Measurements from ENCODE around the gene SEC24D.
"Not testable (repeated sequence)": the region's sequence is repeated elsewhere in the genome, so short reads cannot be mapped to it uniquely, and the experiment has no call there.

SEC24D gene

GRCh38 chr4:118784776-118785175 lies 51.1 kb downstream of the SEC24D start:
- no peak for TF ChIP-seq CTCF (IDR thresholded peaks at IDR 0.05; ENCODE audit: insufficient read depth, low read length, poor library complexity, severe bottlenecking)
- no peak for TF ChIP-seq EZH2phosphoT487 (conservative IDR thresholded peaks at IDR 0.05; ENCODE audit: low read length)
- H3K27me3 ChIP-seq (ENCODE audit: low read length), result no peaks in the 10 kb centered on the region
- no peak overlapping the region for H3K27ac ChIP-seq (ENCODE audit: low read depth, low read length)
- no peaks in the 10 kb centered on the region for H3F3A ChIP-seq (ENCODE audit: insufficient read depth)
- no peak overlapping the region for H3K9ac ChIP-seq (ENCODE audit: low read length)
- no peaks in the 10 kb centered on the region for H3K9me2 ChIP-seq (replicated peaks; ENCODE audit: insufficient read depth, low read length)
- H3K79me2 ChIP-seq (ENCODE audit: insufficient read depth, low read length), result no peaks in the 10 kb centered on the region
- H3K4me3 ChIP-seq (ENCODE audit: insufficient read depth, low read length, poor library complexity, severe bottlenecking), result no peak overlapping the region
- H4K20me1 ChIP-seq (ENCODE audit: low read depth, low read length), result no peaks in the 10 kb centered on the region
- H3K9me3 ChIP-seq (ENCODE audit: insufficient read depth, low read length), result no peaks in the 10 kb centered on the region
- no peak overlapping the region for H3K4me2 ChIP-seq (ENCODE audit: low read depth, low read length, poor library complexity, severe bottlenecking)
- no peaks in the 10 kb centered on the region for H3K36me3 ChIP-seq (ENCODE audit: low read length)
- no peak overlapping the region for H2AFZ ChIP-seq (ENCODE audit: low read depth, low read length, severe bottlenecking)

DNA sequence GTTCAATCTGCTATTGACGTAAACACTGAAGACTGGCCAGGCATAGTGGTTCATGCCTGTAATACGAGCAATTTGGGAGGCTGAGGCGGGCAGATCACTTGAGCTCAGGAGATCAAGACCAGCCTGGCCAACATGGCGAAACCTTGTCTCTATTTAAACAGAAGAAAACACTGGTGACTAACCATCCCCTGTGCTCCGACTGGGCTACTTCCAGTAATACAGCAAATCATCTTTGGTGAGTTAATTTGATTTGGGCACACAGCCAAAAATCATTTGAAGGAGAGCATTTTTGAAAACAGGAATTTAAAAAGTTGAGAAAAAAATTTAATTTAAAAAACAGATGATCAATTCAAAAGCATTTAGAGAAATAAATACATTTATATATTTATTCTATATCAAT lies 52.0 kb downstream of the SEC24D start:
- H3F3A ChIP-seq (ENCODE audit: insufficient read depth), result no peaks in the 10 kb centered on the region
- H3K79me2 ChIP-seq (ENCODE audit: insufficient read depth, low read length), result no peaks in the 10 kb centered on the region
- no peak overlapping the region for H3K27ac ChIP-seq (ENCODE audit: low read depth, low read length)
- H3K36me3 ChIP-seq (ENCODE audit: low read length), result no peaks in the 10 kb centered on the region
- H3K9me2 ChIP-seq (replicated peaks; ENCODE audit: insufficient read depth, low read length), result no peaks in the 10 kb centered on the region
- no peak overlapping the region for H2AFZ ChIP-seq (ENCODE audit: low read depth, low read length, severe bottlenecking)
- H3K4me2 ChIP-seq (ENCODE audit: low read depth, low read length, poor library complexity, severe bottlenecking), result no peak overlapping the region
- no peak overlapping the region for H3K4me3 ChIP-seq (ENCODE audit: insufficient read depth, low read length, poor library complexity, severe bottlenecking)
- no peak overlapping the region for H3K9ac ChIP-seq (ENCODE audit: low read length)
- no peak for TF ChIP-seq CTCF (IDR thresholded peaks at IDR 0.05; ENCODE audit: insufficient read depth, low read length, poor library complexity, severe bottlenecking)
- TF ChIP-seq EZH2phosphoT487 (conservative IDR thresholded peaks at IDR 0.05; ENCODE audit: low read length), result no peak
- H3K27me3 ChIP-seq (ENCODE audit: low read length), result no peaks in the 10 kb centered on the region
- H4K20me1 ChIP-seq (ENCODE audit: low read depth, low read length), result no peaks in the 10 kb centered on the region
- no peaks in the 10 kb centered on the region for H3K9me3 ChIP-seq (ENCODE audit: insufficient read depth, low read length)

DNA sequence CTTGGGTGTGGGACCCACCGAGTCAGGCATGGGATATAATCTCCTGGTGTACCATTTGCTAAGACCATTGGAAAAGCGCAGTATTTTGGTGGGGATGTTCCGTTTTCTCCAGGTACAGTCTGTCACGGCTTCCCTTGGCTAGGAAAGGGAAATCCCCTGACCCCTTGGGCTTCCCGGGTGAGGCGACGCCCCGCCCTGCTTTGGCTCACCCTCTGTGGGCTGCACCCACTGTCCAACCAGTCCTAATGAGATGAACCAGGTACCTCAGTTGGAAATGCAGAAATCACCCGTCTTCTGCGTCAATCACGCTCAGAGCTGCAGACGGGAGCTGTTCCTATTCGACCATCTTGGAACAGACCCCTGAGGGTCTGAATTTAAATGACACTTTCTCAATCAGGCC lies 53.0 kb downstream of the SEC24D start:
- H3K4me2 ChIP-seq (ENCODE audit: low read depth, low read length, poor library complexity, severe bottlenecking); H4K20me1 ChIP-seq (ENCODE audit: low read depth, low read length); H3K79me2 ChIP-seq (ENCODE audit: insufficient read depth, low read length); H3K36me3 ChIP-seq (ENCODE audit: low read length); H3F3A ChIP-seq (ENCODE audit: insufficient read depth); H3K27me3 ChIP-seq (ENCODE audit: low read length); H3K4me3 ChIP-seq (ENCODE audit: insufficient read depth, low read length, poor library complexity, severe bottlenecking); H2AFZ ChIP-seq (ENCODE audit: low read depth, low read length, severe bottlenecking); H3K9me2 ChIP-seq (replicated peaks; ENCODE audit: insufficient read depth, low read length); H3K9ac ChIP-seq (ENCODE audit: low read length); H3K9me3 ChIP-seq (ENCODE audit: insufficient read depth, low read length); H3K27ac ChIP-seq (ENCODE audit: low read depth, low read length): not testable (repeated sequence)

- H2AFZ ChIP-seq (ENCODE audit: low read depth, low read length, severe bottlenecking); H4K20me1 ChIP-seq (ENCODE audit: low read depth, low read length); H3K4me3 ChIP-seq (ENCODE audit: insufficient read depth, low read length, poor library complexity, severe bottlenecking); H3F3A ChIP-seq (ENCODE audit: insufficient read depth); H3K4me2 ChIP-seq (ENCODE audit: low read depth, low read length, poor library complexity, severe bottlenecking); H3K27ac ChIP-seq (ENCODE audit: low read depth, low read length); H3K79me2 ChIP-seq (ENCODE audit: insufficient read depth, low read length); H3K27me3 ChIP-seq (ENCODE audit: low read length); H3K9me2 ChIP-seq (replicated peaks; ENCODE audit: insufficient read depth, low read length); H3K9me3 ChIP-seq (ENCODE audit: insufficient read depth, low read length); H3K36me3 ChIP-seq (ENCODE audit: low read length); H3K9ac ChIP-seq (ENCODE audit: low read length): not testable (repeated sequence)
Measured at GRCh38 chr4:118777649-118778048, 58.3 kb downstream of the SEC24D start.

GRCh38 chr4:118776955-118777640 lies 58.8 kb downstream of the SEC24D start:
- H3K27ac ChIP-seq (ENCODE audit: low read depth, low read length); H3K9me2 ChIP-seq (replicated peaks; ENCODE audit: insufficient read depth, low read length): not testable (repeated sequence)

More at GRCh38 chr4:118776955-118777640, 58.8 kb downstream of the SEC24D start:
- not testable (repeated sequence) for H3K27me3 ChIP-seq (ENCODE audit: low read length); H3K9me3 ChIP-seq (ENCODE audit: insufficient read depth, low read length); H3F3A ChIP-seq (ENCODE audit: insufficient read depth); H3K9ac ChIP-seq (ENCODE audit: low read length); H3K79me2 ChIP-seq (ENCODE audit: insufficient read depth, low read length); H3K4me3 ChIP-seq (ENCODE audit: insufficient read depth, low read length, poor library complexity, severe bottlenecking); H3K36me3 ChIP-seq (ENCODE audit: low read length); H4K20me1 ChIP-seq (ENCODE audit: low read depth, low read length); H2AFZ ChIP-seq (ENCODE audit: low read depth, low read length, severe bottlenecking); H3K4me2 ChIP-seq (ENCODE audit: low read depth, low read length, poor library complexity, severe bottlenecking)

All from SU-DHL-6 (cell line).